ENCODE data around the gene FOXA2. TPM values are rescaled to one million over a fixed set of nuclear protein-coding genes. Genes with fewer than 3 reads are reported as not detected.
A peak's percentile ranks its signal among the peaks of the same experiment; 100 is the strongest.

FOXA2 gene
- total and polyA plus RNA-seq, 9 of the 15 experiments (the other 6 are each of a cell fraction or from before 2014, with no cell fraction given), result 0.10 to 1.0 (median 0.25) TPM

DNA sequence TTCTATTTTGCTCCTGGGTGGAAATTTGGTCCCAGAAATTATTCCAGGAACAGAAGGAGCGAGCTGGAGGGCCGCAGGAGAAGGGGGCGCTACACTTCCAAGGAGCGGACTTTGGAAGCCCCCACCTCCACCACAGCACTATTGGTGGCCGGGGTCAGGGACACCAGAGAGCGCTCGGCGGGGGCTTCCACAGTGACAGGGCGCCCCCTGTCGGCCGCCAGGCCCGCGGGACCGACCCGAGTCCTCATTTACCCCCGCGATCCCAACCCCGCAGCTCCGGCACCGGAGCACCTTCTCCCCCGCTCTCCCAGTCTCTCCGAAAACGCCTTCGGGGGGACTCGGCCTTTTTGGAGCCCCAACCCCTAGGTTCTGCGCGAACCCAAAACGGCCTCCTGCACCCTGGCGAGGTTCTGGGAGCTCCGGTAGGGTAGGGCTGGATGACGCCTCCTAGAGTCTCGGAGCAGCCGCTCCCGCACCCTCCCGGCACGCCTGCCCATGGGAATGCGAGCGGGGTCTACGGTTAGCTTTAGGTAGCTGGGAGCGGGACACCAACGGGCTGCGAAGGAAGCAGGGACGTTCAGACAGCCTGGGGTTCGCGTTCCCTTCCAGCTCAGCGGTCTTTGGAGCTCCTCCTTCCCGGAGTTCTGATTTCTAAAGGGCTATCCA is 2.4 kb upstream of the FOXA2 start (continued):
- no peak for TF ChIP-seq WHSC1 (IDR thresholded peaks at IDR 0.05; ENCODE audit: low read length)
- TF ChIP-seq, protein P1, sequence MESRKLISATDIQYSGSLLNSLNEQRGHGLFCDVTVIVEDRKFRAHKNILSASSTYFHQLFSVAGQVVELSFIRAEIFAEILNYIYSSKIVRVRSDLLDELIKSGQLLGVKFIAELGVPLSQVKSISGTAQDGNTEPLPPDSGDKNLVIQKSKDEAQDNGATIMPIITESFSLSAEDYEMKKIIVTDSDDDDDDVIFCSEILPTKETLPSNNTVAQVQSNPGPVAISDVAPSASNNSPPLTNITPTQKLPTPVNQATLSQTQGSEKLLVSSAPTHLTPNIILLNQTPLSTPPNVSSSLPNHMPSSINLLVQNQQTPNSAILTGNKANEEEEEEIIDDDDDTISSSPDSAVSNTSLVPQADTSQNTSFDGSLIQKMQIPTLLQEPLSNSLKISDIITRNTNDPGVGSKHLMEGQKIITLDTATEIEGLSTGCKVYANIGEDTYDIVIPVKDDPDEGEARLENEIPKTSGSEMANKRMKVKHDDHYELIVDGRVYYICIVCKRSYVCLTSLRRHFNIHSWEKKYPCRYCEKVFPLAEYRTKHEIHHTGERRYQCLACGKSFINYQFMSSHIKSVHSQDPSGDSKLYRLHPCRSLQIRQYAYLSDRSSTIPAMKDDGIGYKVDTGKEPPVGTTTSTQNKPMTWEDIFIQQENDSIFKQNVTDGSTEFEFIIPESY (CRISPR knock-in tag; IDR thresholded peaks at IDR 0.05), result no peak
- TF ChIP-seq ZNF324 (CRISPR knock-in tag; IDR thresholded peaks at IDR 0.05), result no peak
- no peak for TF ChIP-seq SIRT6 (IDR thresholded peaks at IDR 0.05; ENCODE audit: low read depth, low read length)
- no peak for TF ChIP-seq HOMEZ (CRISPR knock-in tag; IDR thresholded peaks at IDR 0.05)
- TF ChIP-seq EWSR1 (IDR thresholded peaks at IDR 0.05; ENCODE audit: borderline replicate concordance, low read depth, partially characterized antibody), result no peak
- no peak for TF ChIP-seq KAT7 (CRISPR knock-in tag; IDR thresholded peaks at IDR 0.05; ENCODE audit: borderline replicate concordance)
- no peak for TF ChIP-seq TOE1 (IDR thresholded peaks at IDR 0.05; ENCODE audit: borderline replicate concordance)
- no peak for TF ChIP-seq TOE1 (CRISPR knock-in tag; IDR thresholded peaks at IDR 0.05; ENCODE audit: borderline replicate concordance, low read depth)
- TF ChIP-seq PCBP2 (IDR thresholded peaks at IDR 0.05; ENCODE audit: low read depth, low read length, poor library complexity, severe bottlenecking), result no peak
- TF ChIP-seq, protein P2, sequence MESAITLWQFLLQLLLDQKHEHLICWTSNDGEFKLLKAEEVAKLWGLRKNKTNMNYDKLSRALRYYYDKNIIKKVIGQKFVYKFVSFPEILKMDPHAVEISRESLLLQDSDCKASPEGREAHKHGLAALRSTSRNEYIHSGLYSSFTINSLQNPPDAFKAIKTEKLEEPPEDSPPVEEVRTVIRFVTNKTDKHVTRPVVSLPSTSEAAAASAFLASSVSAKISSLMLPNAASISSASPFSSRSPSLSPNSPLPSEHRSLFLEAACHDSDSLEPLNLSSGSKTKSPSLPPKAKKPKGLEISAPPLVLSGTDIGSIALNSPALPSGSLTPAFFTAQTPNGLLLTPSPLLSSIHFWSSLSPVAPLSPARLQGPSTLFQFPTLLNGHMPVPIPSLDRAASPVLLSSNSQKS (CRISPR knock-in tag; IDR thresholded peaks at IDR 0.05), result no peak
- no peak for TF ChIP-seq PYGO2 (tag; IDR thresholded peaks at IDR 0.05)
- TF ChIP-seq ZNF655 (CRISPR knock-in tag; IDR thresholded peaks at IDR 0.05), result no peak
- no peak for TF ChIP-seq ZSCAN32 (CRISPR knock-in tag; IDR thresholded peaks at IDR 0.05)
- TF ChIP-seq, protein P3, sequence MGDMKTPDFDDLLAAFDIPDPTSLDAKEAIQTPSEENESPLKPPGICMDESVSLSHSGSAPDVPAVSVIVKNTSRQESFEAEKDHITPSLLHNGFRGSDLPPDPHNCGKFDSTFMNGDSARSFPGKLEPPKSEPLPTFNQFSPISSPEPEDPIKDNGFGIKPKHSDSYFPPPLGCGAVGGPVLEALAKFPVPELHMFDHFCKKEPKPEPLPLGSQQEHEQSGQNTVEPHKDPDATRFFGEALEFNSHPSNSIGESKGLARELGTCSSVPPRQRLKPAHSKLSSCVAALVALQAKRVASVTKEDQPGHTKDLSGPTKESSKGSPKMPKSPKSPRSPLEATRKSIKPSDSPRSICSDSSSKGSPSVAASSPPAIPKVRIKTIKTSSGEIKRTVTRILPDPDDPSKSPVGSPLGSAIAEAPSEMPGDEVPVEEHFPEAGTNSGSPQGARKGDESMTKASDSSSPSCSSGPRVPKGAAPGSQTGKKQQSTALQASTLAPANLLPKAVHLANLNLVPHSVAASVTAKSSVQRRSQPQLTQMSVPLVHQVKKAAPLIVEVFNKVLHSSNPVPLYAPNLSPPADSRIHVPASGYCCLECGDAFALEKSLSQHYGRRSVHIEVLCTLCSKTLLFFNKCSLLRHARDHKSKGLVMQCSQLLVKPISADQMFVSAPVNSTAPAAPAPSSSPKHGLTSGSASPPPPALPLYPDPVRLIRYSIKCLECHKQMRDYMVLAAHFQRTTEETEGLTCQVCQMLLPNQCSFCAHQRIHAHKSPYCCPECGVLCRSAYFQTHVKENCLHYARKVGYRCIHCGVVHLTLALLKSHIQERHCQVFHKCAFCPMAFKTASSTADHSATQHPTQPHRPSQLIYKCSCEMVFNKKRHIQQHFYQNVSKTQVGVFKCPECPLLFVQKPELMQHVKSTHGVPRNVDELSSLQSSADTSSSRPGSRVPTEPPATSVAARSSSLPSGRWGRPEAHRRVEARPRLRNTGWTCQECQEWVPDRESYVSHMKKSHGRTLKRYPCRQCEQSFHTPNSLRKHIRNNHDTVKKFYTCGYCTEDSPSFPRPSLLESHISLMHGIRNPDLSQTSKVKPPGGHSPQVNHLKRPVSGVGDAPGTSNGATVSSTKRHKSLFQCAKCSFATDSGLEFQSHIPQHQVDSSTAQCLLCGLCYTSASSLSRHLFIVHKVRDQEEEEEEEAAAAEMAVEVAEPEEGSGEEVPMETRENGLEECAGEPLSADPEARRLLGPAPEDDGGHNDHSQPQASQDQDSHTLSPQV (IDR thresholded peaks at IDR 0.05), result 0 out of 2 replicates have a peak, but pooled peaks have one; percentile 19
- no peak for TF ChIP-seq ZKSCAN8 (CRISPR knock-in tag; IDR thresholded peaks at IDR 0.05)
- TF ChIP-seq SMC3 (conservative IDR thresholded peaks at IDR 0.05; ENCODE audit: insufficient read depth, low read depth, low read length), result peak; percentile 82

Data from K562 (cell line).